ENCODE results near the gene PLAC1. TPM values are rescaled to one million over a fixed set of nuclear protein-coding genes. Genes with fewer than 3 reads are reported as not detected.

Gene PLAC1
- total and polyA plus RNA-seq, 2 experiments from 2014 or later: 0.50 to 0.83 TPM

DNA sequence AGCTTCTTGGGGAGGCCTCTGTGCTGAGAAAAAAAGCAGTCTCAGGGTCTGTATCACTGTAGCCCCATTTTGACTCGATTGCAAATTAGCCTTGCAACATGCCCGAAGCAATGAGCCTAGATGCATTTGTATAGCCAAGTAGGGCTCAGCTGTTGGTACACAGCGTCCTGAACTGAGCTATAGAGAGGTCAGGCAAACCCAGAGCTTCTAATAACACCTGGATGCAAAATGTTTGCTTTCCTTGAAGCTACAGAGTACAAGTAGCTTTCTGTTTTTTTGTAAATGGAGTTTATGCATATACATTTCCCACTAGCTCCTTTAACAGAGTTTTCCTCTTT lies 87.8 kb downstream of the PLAC1 start:
- H3K79me2 ChIP-seq (replicated peaks; ENCODE audit: insufficient read depth): no peaks in the 10 kb centered on the region
- H3K27me3 ChIP-seq (ENCODE audit: insufficient read depth): no peaks in the 10 kb centered on the region
- no peaks in the 10 kb centered on the region for H3K9me2 ChIP-seq (ENCODE audit: insufficient read depth)
- no peaks in the 10 kb centered on the region for H4K20me1 ChIP-seq (replicated peaks; ENCODE audit: insufficient read depth)
- Mint-ChIP-seq H3K9me3 (no peaks in the 10 kb centered on the region), H3K27ac (no peak overlapping the region), H3K27me3 (ENCODE audit: insufficient read depth, low read depth, poor library complexity) (peaks cover 3% of the 10 kb centered on the region), H3K36me3 (ENCODE audit: low read depth) (no peaks in the 10 kb centered on the region), H3K4me3 (no peak overlapping the region), H3K4me1 (peaks cover 27% of the 10 kb centered on the region)
- no peak overlapping the region for H3K27ac ChIP-seq (ENCODE audit: low read depth)
- no peak overlapping the region for H2AFZ ChIP-seq
- TF ChIP-seq EZH2phosphoT487 (IDR thresholded peaks at IDR 0.05; ENCODE audit: unreplicated experiment): no peak
- H3K4me2 ChIP-seq: no peak overlapping the region
- H3F3A ChIP-seq (replicated peaks; ENCODE audit: low read depth): no peaks in the 10 kb centered on the region
- H3K4me1 ChIP-seq (ENCODE audit: insufficient read depth): peaks cover 17% of the 10 kb centered on the region
- DNase-seq (ENCODE audit: low spot score) (no peak), ATAC-seq (peak; percentile 43)
- no peaks in the 10 kb centered on the region for H3K36me3 ChIP-seq (ENCODE audit: insufficient read depth)
- no peak overlapping the region for H3K4me3 ChIP-seq

DNA sequence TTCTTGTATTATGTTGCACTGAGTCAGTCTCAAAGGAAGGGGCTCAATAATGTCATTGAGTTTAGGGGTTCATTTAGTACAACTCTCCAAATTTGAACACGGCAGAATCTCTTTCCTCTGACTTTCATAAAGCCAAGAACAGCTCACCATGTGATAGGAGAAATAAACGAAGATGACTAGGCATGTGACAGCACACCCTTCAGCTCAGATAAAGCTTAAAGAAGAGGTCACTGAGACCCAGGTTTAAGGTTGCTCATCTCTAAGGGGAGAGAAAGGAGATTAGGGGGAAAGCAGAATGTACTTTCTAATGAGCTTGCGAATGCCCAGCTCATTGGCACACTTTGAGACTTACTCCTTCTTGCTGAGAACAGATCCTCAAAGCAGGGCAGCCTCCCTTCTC lies 89.0 kb downstream of the PLAC1 start:
- Histone ChIP-seq H3K9me2 (ENCODE audit: insufficient read depth) (no peaks in the 10 kb centered on the region), H3K27ac (ENCODE audit: low read depth) (no peak overlapping the region), H4K20me1 (replicated peaks; ENCODE audit: insufficient read depth) (no peaks in the 10 kb centered on the region), H3K4me1 (ENCODE audit: insufficient read depth) (peaks cover 17% of the 10 kb centered on the region), H2AFZ (no peak overlapping the region), H3K4me2 (no peak overlapping the region), H3F3A (replicated peaks; ENCODE audit: low read depth) (no peaks in the 10 kb centered on the region), H3K4me3 (no peak overlapping the region), H3K36me3 (ENCODE audit: insufficient read depth) (no peaks in the 10 kb centered on the region), H3K79me2 (replicated peaks; ENCODE audit: insufficient read depth) (no peaks in the 10 kb centered on the region), H3K27me3 (ENCODE audit: insufficient read depth) (no peaks in the 10 kb centered on the region)
- TF ChIP-seq JUNB (IDR thresholded peaks at IDR 0.05; ENCODE audit: unreplicated experiment) (no peak), STAT1 (IDR thresholded peaks at IDR 0.05; ENCODE audit: unreplicated experiment) (no peak), CREB1 (CRISPR knock-in tag; IDR thresholded peaks at IDR 0.05; ENCODE audit: low read depth) (no peak), EZH2phosphoT487 (IDR thresholded peaks at IDR 0.05; ENCODE audit: unreplicated experiment) (no peak), ZNF331 (CRISPR knock-in tag; IDR thresholded peaks at IDR 0.05; ENCODE audit: low read depth) (no peak)
- TF ChIP-seq, protein P1, sequence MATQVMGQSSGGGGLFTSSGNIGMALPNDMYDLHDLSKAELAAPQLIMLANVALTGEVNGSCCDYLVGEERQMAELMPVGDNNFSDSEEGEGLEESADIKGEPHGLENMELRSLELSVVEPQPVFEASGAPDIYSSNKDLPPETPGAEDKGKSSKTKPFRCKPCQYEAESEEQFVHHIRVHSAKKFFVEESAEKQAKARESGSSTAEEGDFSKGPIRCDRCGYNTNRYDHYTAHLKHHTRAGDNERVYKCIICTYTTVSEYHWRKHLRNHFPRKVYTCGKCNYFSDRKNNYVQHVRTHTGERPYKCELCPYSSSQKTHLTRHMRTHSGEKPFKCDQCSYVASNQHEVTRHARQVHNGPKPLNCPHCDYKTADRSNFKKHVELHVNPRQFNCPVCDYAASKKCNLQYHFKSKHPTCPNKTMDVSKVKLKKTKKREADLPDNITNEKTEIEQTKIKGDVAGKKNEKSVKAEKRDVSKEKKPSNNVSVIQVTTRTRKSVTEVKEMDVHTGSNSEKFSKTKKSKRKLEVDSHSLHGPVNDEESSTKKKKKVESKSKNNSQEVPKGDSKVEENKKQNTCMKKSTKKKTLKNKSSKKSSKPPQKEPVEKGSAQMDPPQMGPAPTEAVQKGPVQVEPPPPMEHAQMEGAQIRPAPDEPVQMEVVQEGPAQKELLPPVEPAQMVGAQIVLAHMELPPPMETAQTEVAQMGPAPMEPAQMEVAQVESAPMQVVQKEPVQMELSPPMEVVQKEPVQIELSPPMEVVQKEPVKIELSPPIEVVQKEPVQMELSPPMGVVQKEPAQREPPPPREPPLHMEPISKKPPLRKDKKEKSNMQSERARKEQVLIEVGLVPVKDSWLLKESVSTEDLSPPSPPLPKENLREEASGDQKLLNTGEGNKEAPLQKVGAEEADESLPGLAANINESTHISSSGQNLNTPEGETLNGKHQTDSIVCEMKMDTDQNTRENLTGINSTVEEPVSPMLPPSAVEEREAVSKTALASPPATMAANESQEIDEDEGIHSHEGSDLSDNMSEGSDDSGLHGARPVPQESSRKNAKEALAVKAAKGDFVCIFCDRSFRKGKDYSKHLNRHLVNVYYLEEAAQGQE (IDR thresholded peaks at IDR 0.05; ENCODE audit: unreplicated experiment): no peak
- TF ChIP-seq, protein P2, sequence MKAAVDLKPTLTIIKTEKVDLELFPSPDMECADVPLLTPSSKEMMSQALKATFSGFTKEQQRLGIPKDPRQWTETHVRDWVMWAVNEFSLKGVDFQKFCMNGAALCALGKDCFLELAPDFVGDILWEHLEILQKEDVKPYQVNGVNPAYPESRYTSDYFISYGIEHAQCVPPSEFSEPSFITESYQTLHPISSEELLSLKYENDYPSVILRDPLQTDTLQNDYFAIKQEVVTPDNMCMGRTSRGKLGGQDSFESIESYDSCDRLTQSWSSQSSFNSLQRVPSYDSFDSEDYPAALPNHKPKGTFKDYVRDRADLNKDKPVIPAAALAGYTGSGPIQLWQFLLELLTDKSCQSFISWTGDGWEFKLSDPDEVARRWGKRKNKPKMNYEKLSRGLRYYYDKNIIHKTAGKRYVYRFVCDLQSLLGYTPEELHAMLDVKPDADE (IDR thresholded peaks at IDR 0.05): no peak
- TF ChIP-seq, protein P3, sequence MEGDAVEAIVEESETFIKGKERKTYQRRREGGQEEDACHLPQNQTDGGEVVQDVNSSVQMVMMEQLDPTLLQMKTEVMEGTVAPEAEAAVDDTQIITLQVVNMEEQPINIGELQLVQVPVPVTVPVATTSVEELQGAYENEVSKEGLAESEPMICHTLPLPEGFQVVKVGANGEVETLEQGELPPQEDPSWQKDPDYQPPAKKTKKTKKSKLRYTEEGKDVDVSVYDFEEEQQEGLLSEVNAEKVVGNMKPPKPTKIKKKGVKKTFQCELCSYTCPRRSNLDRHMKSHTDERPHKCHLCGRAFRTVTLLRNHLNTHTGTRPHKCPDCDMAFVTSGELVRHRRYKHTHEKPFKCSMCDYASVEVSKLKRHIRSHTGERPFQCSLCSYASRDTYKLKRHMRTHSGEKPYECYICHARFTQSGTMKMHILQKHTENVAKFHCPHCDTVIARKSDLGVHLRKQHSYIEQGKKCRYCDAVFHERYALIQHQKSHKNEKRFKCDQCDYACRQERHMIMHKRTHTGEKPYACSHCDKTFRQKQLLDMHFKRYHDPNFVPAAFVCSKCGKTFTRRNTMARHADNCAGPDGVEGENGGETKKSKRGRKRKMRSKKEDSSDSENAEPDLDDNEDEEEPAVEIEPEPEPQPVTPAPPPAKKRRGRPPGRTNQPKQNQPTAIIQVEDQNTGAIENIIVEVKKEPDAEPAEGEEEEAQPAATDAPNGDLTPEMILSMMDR (conservative IDR thresholded peaks at IDR 0.05; ENCODE audit: low read depth in 2 of 2): no peak
- Mint-ChIP-seq H3K36me3 (ENCODE audit: low read depth) (no peaks in the 10 kb centered on the region), H3K27ac (no peak overlapping the region), H3K9me3 (no peaks in the 10 kb centered on the region), H3K4me1 (peaks cover 27% of the 10 kb centered on the region), H3K4me3 (no peak overlapping the region), H3K27me3 (ENCODE audit: insufficient read depth, low read depth, poor library complexity) (peaks cover 3% of the 10 kb centered on the region)
- ATAC-seq (no peak), DNase-seq (ENCODE audit: low spot score) (no peak)
